NCI-H2196 treated with DMSO at 0.1 percent for 48 hours (cell line): ENCODE results near the gene ZNF747.

ENCODE experiments used
- DNase-seq: peaks from one replicate; lab custom pipeline; 2025; ENCODE audit not compliant: unreplicated experiment; lab: John Stamatoyannopoulos, UW

The ZNF747 gene

GRCh38 chr16:30534368-30535105 is at the start of gene ZNF747:
Gene ZNF747, minus strand, starts transcription at chr16:30534858. Its CDS starts 179 bp downstream, at chr16:30534679.
- peak; percentile 78 for DNase-seq

- no peak for DNase-seq
Measured at GRCh38 chr16:30582611-30583340, 48.1 kb upstream of the ZNF747 start.

- DNase-seq: no peak
Measured at GRCh38 chr16:30581457-30581856, 46.8 kb upstream of the ZNF747 start.

GRCh38 chr16:30574678-30575077 is 40.0 kb upstream of the ZNF747 start:
- DNase-seq: no peak

- DNase-seq: peak; percentile 85
Measured at GRCh38 chr16:30571445-30572322, 37.0 kb upstream of the ZNF747 start, which contains the start of gene ZNF688. Gene ZNF688, minus strand, starts transcription at chr16:30571714. Its CDS starts 85 bp downstream, at chr16:30571629.

- no peak for DNase-seq
Measured at GRCh38 chr16:30570636-30571444, 36.2 kb upstream of the ZNF747 start.

- DNase-seq: no peak
Measured at GRCh38 chr16:30569746-30570635, 35.3 kb upstream of the ZNF747 start.

- no peak for DNase-seq
Measured at GRCh38 chr16:30569281-30569680, 34.6 kb upstream of the ZNF747 start.

GRCh38 chr16:30567991-30568638 is 33.5 kb upstream of the ZNF747 start:
- peak; percentile 39 for DNase-seq

- DNase-seq: no peak
Measured at GRCh38 chr16:30567160-30567990, 32.7 kb upstream of the ZNF747 start.

- no peak for DNase-seq
Measured at GRCh38 chr16:30566531-30566930, 31.9 kb upstream of the ZNF747 start.

GRCh38 chr16:30565984-30566383 is 31.3 kb upstream of the ZNF747 start:
- DNase-seq: no peak

GRCh38 chr16:30565526-30565925 is 30.9 kb upstream of the ZNF747 start:
- DNase-seq: no peak

GRCh38 chr16:30562021-30562420 is 27.4 kb upstream of the ZNF747 start:
- DNase-seq: no peak

GRCh38 chr16:30561089-30561816 is 26.6 kb upstream of the ZNF747 start:
- DNase-seq: no peak

- no peak for DNase-seq
Measured at GRCh38 chr16:30559690-30560089, 25.0 kb upstream of the ZNF747 start.

GRCh38 chr16:30558789-30559377 is 24.2 kb upstream of the ZNF747 start:
- DNase-seq: no peak
